Effector memory CD4-positive, alpha-beta T cell (primary cell): ENCODE measurements around the gene NOL3.

Experiments
- DNase-seq, 3 donors: peaks; one replicate each; pipeline ENCODE4 v3.0.0-alpha.2; 2020
- H3K27ac ChIP-seq: 2 replicates; pipeline ENCODE4 v1.7.0; 2013; ENCODE audit warnings: mild to moderate bottlenecking, low read length, moderate library complexity; ENCODE audit not compliant: insufficient read depth, poor library complexity, severe bottlenecking
- H3K27me3 ChIP-seq: replicated peaks from 2 replicates; pipeline ENCODE4 v1.7.0; 2013; ENCODE audit warnings: mild to moderate bottlenecking, low read length; ENCODE audit not compliant: insufficient read depth, control insufficient read depth, poor library complexity, severe bottlenecking
- H3K36me3 ChIP-seq: 2 replicates; pipeline ENCODE4 v1.7.0; 2013; ENCODE audit warnings: mild to moderate bottlenecking, low read length, moderate library complexity; ENCODE audit not compliant: control insufficient read depth, insufficient read depth
- H3K4me1 ChIP-seq: 2 replicates; pipeline ENCODE4 v1.7.0; 2013; ENCODE audit warnings: low read length, mild to moderate bottlenecking; ENCODE audit not compliant: control insufficient read depth, insufficient read depth, poor library complexity, severe bottlenecking
- H3K4me3 ChIP-seq: 2 replicates; pipeline ENCODE4 v1.7.0; 2013; ENCODE audit warnings: low read length, low read depth, mild to moderate bottlenecking; ENCODE audit not compliant: insufficient read depth, poor library complexity, severe bottlenecking
- H3K9me3 ChIP-seq: 2 replicates; pipeline ENCODE4 v1.7.0; 2013; ENCODE audit warnings: mild to moderate bottlenecking, low read length, moderate library complexity; ENCODE audit not compliant: control insufficient read depth

Gene NOL3

DNA sequence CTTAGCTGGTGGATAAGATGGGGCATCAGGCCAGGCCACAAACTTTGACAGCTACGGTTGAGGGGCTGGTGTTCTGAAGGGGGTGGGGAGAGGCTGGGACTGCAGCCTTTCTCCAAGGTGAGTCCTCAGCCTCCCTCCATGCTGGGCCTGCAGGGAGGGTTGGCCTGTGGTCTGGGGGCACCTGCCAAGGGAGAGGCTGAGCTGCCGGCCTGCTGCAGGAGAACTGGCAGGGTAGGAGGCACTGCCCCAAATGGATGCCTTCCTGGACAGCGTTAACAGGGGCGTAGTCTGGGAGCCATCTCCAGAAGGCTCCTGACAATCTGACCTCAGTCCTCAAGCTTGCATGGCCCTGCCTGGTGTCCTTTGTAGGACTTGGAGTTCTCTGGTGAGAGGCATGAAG lies 33.7 kb downstream of the NOL3 start:
- no peak for DNase-seq
- no peaks in the 10 kb centered on the region for H3K9me3 ChIP-seq
- no peak overlapping the region for H3K4me3 ChIP-seq
- H3K4me1 ChIP-seq = no peaks in the 10 kb centered on the region
- peaks cover 23% of the 10 kb centered on the region for H3K36me3 ChIP-seq
- H3K27ac ChIP-seq = no peak overlapping the region
- no peaks in the 10 kb centered on the region for H3K27me3 ChIP-seq

DNA sequence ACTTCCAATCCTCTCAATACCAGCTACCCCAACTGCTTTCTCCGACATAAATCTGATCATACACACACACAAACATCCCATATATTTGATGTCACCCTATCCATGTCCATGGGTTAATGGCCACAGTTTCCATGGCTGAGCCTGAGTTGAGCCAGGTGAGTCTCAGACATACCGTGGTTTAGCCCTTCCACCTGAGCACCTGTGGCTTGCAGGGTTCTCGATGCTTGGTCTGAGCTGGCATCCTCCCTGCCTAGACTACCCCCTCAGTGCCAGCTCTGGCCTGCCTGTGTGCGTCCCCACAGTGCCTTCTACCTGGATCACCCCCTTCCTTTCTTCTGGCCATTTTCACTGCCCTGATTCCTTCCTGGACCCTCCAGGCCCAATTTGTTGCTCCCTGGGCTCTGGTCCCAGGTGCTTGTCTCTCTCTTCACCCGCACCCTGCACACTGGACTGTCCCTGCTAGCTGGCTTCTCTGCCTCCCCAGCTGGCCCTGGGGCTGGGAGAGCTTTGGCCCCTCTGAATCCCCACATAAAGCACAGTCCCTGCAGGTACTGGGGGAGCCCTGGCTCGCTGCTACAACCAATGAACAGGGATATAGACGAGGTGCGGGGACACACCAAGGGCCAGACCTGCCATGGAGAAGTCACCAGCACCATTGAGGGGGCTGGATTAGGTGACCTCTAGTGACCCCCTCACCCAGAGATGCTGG lies 35.9 kb downstream of the NOL3 start:
- no peak for DNase-seq
- no peaks in the 10 kb centered on the region for H3K9me3 ChIP-seq
- peaks cover 23% of the 10 kb centered on the region for H3K36me3 ChIP-seq
- H3K27me3 ChIP-seq = no peaks in the 10 kb centered on the region
- H3K4me1 ChIP-seq = no peaks in the 10 kb centered on the region
- H3K4me3 ChIP-seq = no peak overlapping the region
- no peak overlapping the region for H3K27ac ChIP-seq

GRCh38 chr16:67206838-67207248 lies 36.5 kb downstream of the NOL3 start:
- no peak overlapping the region for H3K27ac ChIP-seq
- DNase-seq = no peak
- H3K4me3 ChIP-seq = no peak overlapping the region
- no peaks in the 10 kb centered on the region for H3K27me3 ChIP-seq
- no peaks in the 10 kb centered on the region for H3K9me3 ChIP-seq
- H3K4me1 ChIP-seq = no peaks in the 10 kb centered on the region
- H3K36me3 ChIP-seq = peaks cover 21% of the 10 kb centered on the region

DNA sequence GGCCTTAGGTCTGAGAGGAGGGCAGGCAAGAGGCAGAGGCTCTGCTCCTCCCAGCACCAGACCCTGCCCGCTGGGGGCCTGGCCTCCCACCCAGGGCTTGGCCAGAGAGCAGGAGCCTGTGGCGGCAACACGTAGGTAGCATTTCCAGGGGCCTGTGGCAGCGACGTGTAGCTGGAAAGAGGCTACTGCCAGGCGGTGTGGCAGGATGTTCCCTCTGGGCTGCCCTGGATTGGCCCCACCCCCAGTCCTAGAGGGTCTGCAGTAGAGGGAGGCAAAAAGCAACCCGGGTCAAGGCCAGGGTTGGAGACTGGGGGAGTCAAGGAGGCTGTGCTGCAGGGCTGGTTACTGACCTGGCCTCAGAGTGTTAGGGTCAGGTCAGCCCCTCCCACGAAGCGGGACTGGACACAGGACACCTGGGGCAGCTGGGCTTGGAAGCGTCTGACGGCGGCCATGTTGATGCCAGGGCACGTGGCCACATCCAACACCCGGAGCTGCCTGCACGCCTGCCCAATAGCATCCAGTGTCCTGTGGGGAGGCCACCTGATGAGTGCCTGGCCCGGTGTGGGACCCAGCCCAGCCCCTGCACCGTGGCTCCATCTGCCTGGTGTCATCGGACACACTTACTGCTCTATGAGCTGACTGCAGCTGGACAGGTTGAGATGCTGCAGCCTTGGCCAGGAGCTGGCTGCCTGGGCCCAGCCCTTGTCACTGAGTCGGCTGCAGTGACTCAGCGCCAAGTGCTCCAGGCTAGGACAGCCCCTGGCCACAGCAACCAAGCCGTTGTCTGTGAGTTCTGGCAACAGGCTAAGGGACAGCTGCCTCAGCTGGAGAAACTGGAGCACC lies 37.1 kb downstream of the NOL3 start:
- Histone ChIP-seq H3K4me3 (no peak overlapping the region), H3K4me1 (no peaks in the 10 kb centered on the region), H3K27ac (no peak overlapping the region), H3K36me3 (peaks cover 15% of the 10 kb centered on the region), H3K9me3 (no peaks in the 10 kb centered on the region), H3K27me3 (no peaks in the 10 kb centered on the region)
- no peak for DNase-seq

GRCh38 chr16:67208154-67208896 lies 38.0 kb downstream of the NOL3 start:
- no peak overlapping the region for H3K4me3 ChIP-seq
- no peaks in the 10 kb centered on the region for H3K27me3 ChIP-seq
- H3K36me3 ChIP-seq = peaks cover 6% of the 10 kb centered on the region

GRCh38 chr16:67209565-67209964 lies 39.2 kb downstream of the NOL3 start:
- Histone ChIP-seq H3K27ac (no peak overlapping the region), H3K4me1 (no peaks in the 10 kb centered on the region), H3K27me3 (no peaks in the 10 kb centered on the region), H3K4me3 (no peak overlapping the region), H3K9me3 (no peaks in the 10 kb centered on the region), H3K36me3 (no peaks in the 10 kb centered on the region)
- DNase-seq = no peak

More at GRCh38 chr16:67208154-67208896, 38.0 kb downstream of the NOL3 start:
- no peaks in the 10 kb centered on the region for H3K9me3 ChIP-seq
- H3K4me1 ChIP-seq = no peaks in the 10 kb centered on the region
- no peak overlapping the region for H3K27ac ChIP-seq
- no peak for DNase-seq

DNA sequence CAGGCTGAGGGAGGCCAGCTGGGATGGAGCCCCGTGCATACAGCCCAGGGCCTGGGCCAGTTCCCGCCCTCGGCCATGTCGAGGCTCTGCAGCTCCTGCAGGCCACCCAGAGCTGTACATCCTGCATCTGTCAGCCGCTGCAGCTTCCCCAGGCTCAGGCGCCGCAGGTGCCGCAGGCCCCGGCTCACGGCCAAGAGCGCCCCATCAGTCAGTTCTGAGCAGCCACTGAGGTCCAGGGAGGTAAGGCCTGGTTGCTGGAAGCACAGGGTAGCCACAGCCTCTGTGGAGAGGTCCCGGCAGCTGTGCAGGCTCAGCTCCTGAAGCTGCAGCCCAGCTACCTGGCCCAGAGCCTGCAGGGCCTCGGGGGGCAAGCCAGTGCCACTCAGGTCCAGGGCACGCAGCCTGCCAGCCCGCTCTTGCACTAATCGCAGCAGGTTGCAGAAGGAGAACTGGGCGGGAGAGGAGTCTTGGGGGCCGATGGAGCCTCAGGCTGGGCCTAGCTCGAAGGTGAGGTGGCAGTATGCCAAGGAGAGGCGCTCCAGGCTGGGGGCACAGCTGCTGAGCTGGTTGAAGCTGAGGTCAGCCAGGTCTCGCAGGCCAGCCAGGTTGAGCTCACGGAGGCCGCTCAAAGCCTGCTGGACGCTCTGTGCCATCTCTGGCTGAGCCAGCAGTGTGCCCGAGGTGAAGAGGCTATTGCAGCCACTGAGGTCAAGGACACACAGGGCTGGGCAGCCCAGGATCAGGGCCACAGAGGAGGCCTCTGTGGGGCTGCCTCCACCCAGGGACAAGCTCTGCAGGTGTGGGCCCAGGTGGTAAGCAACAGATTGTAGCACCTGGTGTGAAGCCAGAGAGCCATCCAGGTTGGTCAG lies 40.0 kb downstream of the NOL3 start:
- Histone ChIP-seq H3K36me3 (no peaks in the 10 kb centered on the region), H3K4me1 (no peaks in the 10 kb centered on the region), H3K9me3 (no peaks in the 10 kb centered on the region), H3K27ac (no peak overlapping the region), H3K27me3 (no peaks in the 10 kb centered on the region), H3K4me3 (no peak overlapping the region)
- no peak for DNase-seq

GRCh38 chr16:67211674-67212073 lies 41.3 kb downstream of the NOL3 start:
- no peaks in the 10 kb centered on the region for H3K36me3 ChIP-seq

GRCh38 chr16:67212766-67213165 lies 42.4 kb downstream of the NOL3 start:
- Histone ChIP-seq H3K36me3 (no peaks in the 10 kb centered on the region), H3K9me3 (no peaks in the 10 kb centered on the region), H3K4me1 (no peaks in the 10 kb centered on the region), H3K4me3 (no peak overlapping the region), H3K27me3 (no peaks in the 10 kb centered on the region), H3K27ac (no peak overlapping the region)
- no peak for DNase-seq

More at GRCh38 chr16:67211674-67212073, 41.3 kb downstream of the NOL3 start:
- Histone ChIP-seq H3K4me3 (no peak overlapping the region), H3K4me1 (no peaks in the 10 kb centered on the region), H3K27me3 (no peaks in the 10 kb centered on the region), H3K9me3 (no peaks in the 10 kb centered on the region), H3K27ac (no peak overlapping the region)
- DNase-seq = no peak
